ENCODE results near the gene LTB4R2.

LTB4R2 gene

GRCh38 chr14:24277606-24278321 lies 32.2 kb upstream of the LTB4R2 start:
- no peak overlapping the region for H3K4me3 ChIP-seq (ENCODE audit: extremely low read depth, insufficient read depth, low read length, poor library complexity, severe bottlenecking)
- H3K4me1 ChIP-seq (ENCODE audit: control insufficient read depth, insufficient read depth, low read length, poor library complexity, severe bottlenecking) = no peaks in the 10 kb centered on the region
- no peaks in the 10 kb centered on the region for H3K36me3 ChIP-seq (ENCODE audit: control insufficient read depth, insufficient read depth, low read length)
- no peak overlapping the region for H3K27ac ChIP-seq (ENCODE audit: low read depth, low read length, severe bottlenecking)
- no peaks in the 10 kb centered on the region for H3K9me3 ChIP-seq (ENCODE audit: control insufficient read depth, low read length)
- 93 to 96% methylated on average over 9 to 10 of the region's 11 CpGs for WGBS, 2 experiments (ENCODE audit: insufficient coverage in 2 of 2)

- H3K27ac ChIP-seq (ENCODE audit: low read depth, low read length, severe bottlenecking) = no peak overlapping the region
- no peaks in the 10 kb centered on the region for H3K9me3 ChIP-seq (ENCODE audit: control insufficient read depth, low read length)
- H3K36me3 ChIP-seq (ENCODE audit: control insufficient read depth, insufficient read depth, low read length) = no peaks in the 10 kb centered on the region
- no peaks in the 10 kb centered on the region for H3K4me1 ChIP-seq (ENCODE audit: control insufficient read depth, insufficient read depth, low read length, poor library complexity, severe bottlenecking)
- 93 to 98% methylated on average over 5 of the region's 5 CpGs for WGBS, 2 experiments (ENCODE audit: insufficient coverage in 2 of 2)
- no peak overlapping the region for H3K4me3 ChIP-seq (ENCODE audit: extremely low read depth, insufficient read depth, low read length, poor library complexity, severe bottlenecking)
Observed at GRCh38 chr14:24278424-24278823, 31.5 kb upstream of the LTB4R2 start.

- no peaks in the 10 kb centered on the region for H3K36me3 ChIP-seq (ENCODE audit: control insufficient read depth, insufficient read depth, low read length)
- WGBS, 2 experiments (ENCODE audit: insufficient coverage in 2 of 2) = 89 to 93% methylated on average over 6 to 9 of the region's 11 CpGs
- H3K4me1 ChIP-seq (ENCODE audit: control insufficient read depth, insufficient read depth, low read length, poor library complexity, severe bottlenecking) = no peaks in the 10 kb centered on the region
- no peak overlapping the region for H3K4me3 ChIP-seq (ENCODE audit: extremely low read depth, insufficient read depth, low read length, poor library complexity, severe bottlenecking)
- no peak overlapping the region for H3K27ac ChIP-seq (ENCODE audit: low read depth, low read length, severe bottlenecking)
- H3K9me3 ChIP-seq (ENCODE audit: control insufficient read depth, low read length) = no peaks in the 10 kb centered on the region
Observed at GRCh38 chr14:24279301-24280186, 30.4 kb upstream of the LTB4R2 start.

- Histone ChIP-seq H3K9me3 (ENCODE audit: control insufficient read depth, low read length) (no peaks in the 10 kb centered on the region), H3K27ac (ENCODE audit: low read depth, low read length, severe bottlenecking) (no peak overlapping the region), H3K4me3 (ENCODE audit: extremely low read depth, insufficient read depth, low read length, poor library complexity, severe bottlenecking) (no peak overlapping the region), H3K36me3 (ENCODE audit: control insufficient read depth, insufficient read depth, low read length) (no peaks in the 10 kb centered on the region), H3K4me1 (ENCODE audit: control insufficient read depth, insufficient read depth, low read length, poor library complexity, severe bottlenecking) (no peaks in the 10 kb centered on the region)
- 90 to 95% methylated on average over 6 of the region's 6 CpGs for WGBS, 2 experiments (ENCODE audit: insufficient coverage in 2 of 2)
Observed at GRCh38 chr14:24280797-24281460, 29.0 kb upstream of the LTB4R2 start.

GRCh38 chr14:24281636-24282035 lies 28.3 kb upstream of the LTB4R2 start:
- Histone ChIP-seq H3K9me3 (ENCODE audit: control insufficient read depth, low read length) (no peaks in the 10 kb centered on the region), H3K27ac (ENCODE audit: low read depth, low read length, severe bottlenecking) (no peak overlapping the region), H3K4me1 (ENCODE audit: control insufficient read depth, insufficient read depth, low read length, poor library complexity, severe bottlenecking) (no peaks in the 10 kb centered on the region), H3K4me3 (ENCODE audit: extremely low read depth, insufficient read depth, low read length, poor library complexity, severe bottlenecking) (no peak overlapping the region), H3K36me3 (ENCODE audit: control insufficient read depth, insufficient read depth, low read length) (no peaks in the 10 kb centered on the region)
- 94 to 100% methylated on average over 5 of the region's 7 CpGs for WGBS, 2 experiments (ENCODE audit: insufficient coverage in 2 of 2)

GRCh38 chr14:24282736-24283135 lies 27.2 kb upstream of the LTB4R2 start:
- Histone ChIP-seq H3K27ac (ENCODE audit: low read depth, low read length, severe bottlenecking) (no peak overlapping the region), H3K4me1 (ENCODE audit: control insufficient read depth, insufficient read depth, low read length, poor library complexity, severe bottlenecking) (no peaks in the 10 kb centered on the region), H3K36me3 (ENCODE audit: control insufficient read depth, insufficient read depth, low read length) (no peaks in the 10 kb centered on the region), H3K9me3 (ENCODE audit: control insufficient read depth, low read length) (no peaks in the 10 kb centered on the region), H3K4me3 (ENCODE audit: extremely low read depth, insufficient read depth, low read length, poor library complexity, severe bottlenecking) (no peak overlapping the region)
- 85 to 87% methylated on average over 3 of the region's 3 CpGs for WGBS, 2 experiments (ENCODE audit: insufficient coverage in 2 of 2)

GRCh38 chr14:24283796-24284460 lies 26.0 kb upstream of the LTB4R2 start:
- H3K27ac ChIP-seq (ENCODE audit: low read depth, low read length, severe bottlenecking) = no peak overlapping the region
- 93 to 97% methylated on average over 4 to 5 of the region's 5 CpGs for WGBS, 2 experiments (ENCODE audit: insufficient coverage in 2 of 2)

GRCh38 chr14:24284501-24285035 lies 25.4 kb upstream of the LTB4R2 start:
- Histone ChIP-seq H3K36me3 (ENCODE audit: control insufficient read depth, insufficient read depth, low read length) (peaks cover 5% of the 10 kb centered on the region), H3K4me1 (ENCODE audit: control insufficient read depth, insufficient read depth, low read length, poor library complexity, severe bottlenecking) (no peaks in the 10 kb centered on the region), H3K27ac (ENCODE audit: low read depth, low read length, severe bottlenecking) (no peak overlapping the region), H3K9me3 (ENCODE audit: control insufficient read depth, low read length) (no peaks in the 10 kb centered on the region), H3K4me3 (ENCODE audit: extremely low read depth, insufficient read depth, low read length, poor library complexity, severe bottlenecking) (no peak overlapping the region)
- WGBS, 2 experiments (ENCODE audit: insufficient coverage in 2 of 2) = 84 to 85% methylated on average over 10 to 11 of the region's 11 CpGs

More at GRCh38 chr14:24283796-24284460, 26.0 kb upstream of the LTB4R2 start:
- no peaks in the 10 kb centered on the region for H3K4me1 ChIP-seq (ENCODE audit: control insufficient read depth, insufficient read depth, low read length, poor library complexity, severe bottlenecking)
- no peak overlapping the region for H3K4me3 ChIP-seq (ENCODE audit: extremely low read depth, insufficient read depth, low read length, poor library complexity, severe bottlenecking)
- H3K9me3 ChIP-seq (ENCODE audit: control insufficient read depth, low read length) = no peaks in the 10 kb centered on the region
- H3K36me3 ChIP-seq (ENCODE audit: control insufficient read depth, insufficient read depth, low read length) = no peaks in the 10 kb centered on the region

GRCh38 chr14:24285351-24285750 lies 24.6 kb upstream of the LTB4R2 start:
- WGBS, 2 experiments (ENCODE audit: insufficient coverage in 2 of 2) = 87 to 90% methylated on average over 4 of the region's 4 CpGs
- Histone ChIP-seq H3K4me1 (ENCODE audit: control insufficient read depth, insufficient read depth, low read length, poor library complexity, severe bottlenecking) (no peaks in the 10 kb centered on the region), H3K4me3 (ENCODE audit: extremely low read depth, insufficient read depth, low read length, poor library complexity, severe bottlenecking) (no peak overlapping the region), H3K36me3 (ENCODE audit: control insufficient read depth, insufficient read depth, low read length) (peaks cover 13% of the 10 kb centered on the region), H3K27ac (ENCODE audit: low read depth, low read length, severe bottlenecking) (no peak overlapping the region), H3K9me3 (ENCODE audit: control insufficient read depth, low read length) (no peaks in the 10 kb centered on the region)

- Histone ChIP-seq H3K27ac (ENCODE audit: low read depth, low read length, severe bottlenecking) (no peak overlapping the region), H3K36me3 (ENCODE audit: control insufficient read depth, insufficient read depth, low read length) (peaks cover 27% of the 10 kb centered on the region), H3K4me1 (ENCODE audit: control insufficient read depth, insufficient read depth, low read length, poor library complexity, severe bottlenecking) (no peaks in the 10 kb centered on the region), H3K4me3 (ENCODE audit: extremely low read depth, insufficient read depth, low read length, poor library complexity, severe bottlenecking) (no peak overlapping the region), H3K9me3 (ENCODE audit: control insufficient read depth, low read length) (no peaks in the 10 kb centered on the region)
- 92 to 95% methylated on average over 5 of the region's 5 CpGs for WGBS, 2 experiments (ENCODE audit: insufficient coverage in 2 of 2)
Observed at GRCh38 chr14:24286996-24287395, 22.9 kb upstream of the LTB4R2 start.
